Renal pelvis (tissue), 4 donors: ENCODE measurements around the gene ATP5MC3. TPM values are rescaled to one million over a fixed set of nuclear protein-coding genes. Genes with fewer than 3 reads are reported as not detected.

Experiments used
- DNase-seq: peaks from one replicate; pipeline ENCODE4 v3.0.0-alpha.2; 2013
- polyA plus RNA-seq, 3 donors: library from polyadenylated mRNA; unstranded; fragments of 120-200 nt; gene quantifications; one replicate each; pipeline ENCODE4 v1.2.1, GENCODE V29; 2013; ENCODE audit not compliant: insufficient read length in 3 of 3

The ATP5MC3 gene
- polyA plus RNA-seq, 3 donors = 342 to 389 (median 345) TPM

DNA sequence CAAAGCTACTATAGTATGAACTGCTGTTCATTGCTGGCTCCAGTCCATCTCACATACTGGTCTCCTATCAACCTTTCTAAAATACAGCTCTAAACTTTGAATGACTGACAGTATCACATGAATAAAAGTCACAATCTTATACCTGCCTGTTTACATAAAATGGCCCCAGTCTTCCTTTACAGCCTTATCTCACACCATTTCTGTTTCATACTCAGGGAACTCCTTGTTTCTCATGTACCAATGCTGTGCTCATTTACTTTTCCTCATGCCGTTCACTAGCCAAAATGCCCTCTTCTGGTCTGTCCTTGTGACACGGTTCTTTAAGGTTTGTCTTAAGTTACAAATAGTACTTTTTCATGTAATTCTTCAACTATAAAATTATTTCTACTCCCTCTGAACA is 6.2 kb downstream of the ATP5MC3 start:
- DNase-seq = no peak

DNA sequence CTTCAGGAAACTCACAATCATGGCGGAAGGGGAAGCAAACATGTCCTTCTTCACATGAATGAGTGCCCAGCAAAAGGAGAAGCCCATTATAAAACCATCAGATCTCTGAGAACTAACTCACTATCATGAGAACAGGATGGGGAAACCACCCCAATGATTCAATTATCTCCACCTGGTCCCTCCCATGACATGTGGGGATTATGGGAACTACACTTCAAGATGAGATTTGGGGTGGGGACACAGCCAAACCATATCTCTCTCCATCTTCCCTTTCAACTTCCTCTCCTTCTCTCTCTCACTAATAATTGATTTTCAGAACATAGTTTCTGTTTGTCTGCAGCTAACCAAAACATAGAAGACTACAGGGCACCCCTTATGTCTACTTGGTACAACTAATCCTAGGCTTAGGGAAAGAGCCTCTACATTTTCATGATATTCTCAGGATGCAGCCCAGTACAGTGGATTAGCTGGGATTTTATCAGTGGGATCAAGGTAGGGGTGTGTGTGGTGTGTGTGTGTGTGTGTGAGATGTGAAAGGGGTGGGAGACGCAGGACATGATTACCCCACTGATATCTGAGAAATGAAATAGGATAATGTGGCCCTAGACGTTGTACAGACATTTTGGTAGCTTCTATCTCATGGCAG is 10.7 kb downstream of the ATP5MC3 start:
- DNase-seq = no peak

DNA sequence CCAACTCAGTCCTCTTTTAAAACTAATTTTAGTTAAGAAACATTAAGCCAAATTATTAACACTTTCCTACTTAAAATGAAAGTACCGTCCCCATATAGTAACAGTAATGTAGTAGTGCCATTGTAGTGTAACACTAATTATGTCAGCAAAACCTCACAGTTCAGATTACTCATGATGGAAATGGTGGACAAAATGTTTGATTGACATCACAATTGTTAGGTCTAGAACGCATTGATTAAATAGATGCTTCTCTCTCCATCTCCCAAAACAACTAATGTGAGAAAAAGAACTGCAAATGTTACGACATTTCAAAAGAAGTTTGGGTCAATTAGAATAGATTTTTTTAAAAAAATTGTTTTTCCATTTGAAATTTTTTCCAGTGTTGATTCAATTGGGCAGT is 12.3 kb downstream of the ATP5MC3 start:
- no peak for DNase-seq

DNA sequence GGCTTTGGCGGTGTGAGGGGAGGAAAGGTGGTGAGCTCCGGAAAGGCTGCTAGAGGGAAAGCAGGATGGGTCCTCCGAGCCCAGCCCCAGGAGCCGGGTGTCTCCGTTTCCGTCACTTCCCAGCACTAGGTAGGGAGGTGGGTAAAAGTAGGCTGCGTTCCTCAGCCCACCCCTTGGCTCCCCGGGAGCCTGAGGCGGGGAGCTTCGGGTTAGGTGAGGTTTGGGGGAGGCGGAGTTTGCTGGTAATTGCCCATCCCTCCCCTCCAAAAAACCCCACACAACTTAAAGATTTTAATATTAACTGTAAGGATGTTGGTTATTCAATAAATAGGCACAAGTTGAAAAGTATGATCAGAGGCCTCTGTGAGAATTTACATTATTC is 13.0 kb downstream of the ATP5MC3 start:
- no peak for DNase-seq

DNA sequence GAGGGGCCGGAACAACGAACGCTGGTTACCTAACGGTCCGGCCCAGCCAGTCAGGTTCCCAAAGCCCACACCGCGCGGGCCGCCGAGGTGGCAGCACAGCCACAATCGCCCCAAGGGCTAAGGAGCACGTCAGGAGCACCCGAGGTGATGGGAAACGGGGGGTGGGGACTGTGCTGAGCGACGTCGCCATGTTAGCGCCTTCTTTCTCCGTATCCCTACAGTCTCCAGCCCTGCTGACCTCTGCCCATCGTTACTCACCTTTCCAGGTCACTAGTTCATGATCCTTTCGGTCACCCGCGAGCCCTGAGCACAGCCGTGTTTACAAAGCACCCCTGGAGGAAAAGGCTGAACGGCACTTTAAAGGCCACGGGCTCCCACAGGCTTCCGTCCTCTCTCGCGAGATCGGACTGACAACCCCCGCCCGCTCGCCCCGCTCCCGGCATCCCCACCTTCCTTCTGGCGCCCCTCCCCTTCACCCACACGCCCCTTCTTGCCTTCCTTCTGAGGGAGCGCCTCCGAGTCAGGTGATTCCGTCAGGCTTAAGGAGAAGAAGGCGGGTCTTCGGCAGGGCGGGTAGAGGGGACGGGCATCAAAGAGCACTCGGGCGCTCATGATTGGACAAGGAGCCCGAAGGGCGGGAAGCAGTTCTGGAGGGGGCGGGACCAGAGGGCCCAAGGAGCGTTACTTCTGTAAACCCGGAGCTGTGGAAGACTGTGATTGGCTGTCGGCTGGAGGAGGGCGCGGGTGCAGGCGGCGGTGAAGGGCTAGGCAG is 13.5 kb downstream of the ATP5MC3 start, which contains the start of gene ATF2:
ATF2 (minus strand) TSS at position 412 of the 772 bp plus-strand sequence. CDS start 31,760 bp downstream, outside the sequence.
- DNase-seq = peak; percentile 100

DNA sequence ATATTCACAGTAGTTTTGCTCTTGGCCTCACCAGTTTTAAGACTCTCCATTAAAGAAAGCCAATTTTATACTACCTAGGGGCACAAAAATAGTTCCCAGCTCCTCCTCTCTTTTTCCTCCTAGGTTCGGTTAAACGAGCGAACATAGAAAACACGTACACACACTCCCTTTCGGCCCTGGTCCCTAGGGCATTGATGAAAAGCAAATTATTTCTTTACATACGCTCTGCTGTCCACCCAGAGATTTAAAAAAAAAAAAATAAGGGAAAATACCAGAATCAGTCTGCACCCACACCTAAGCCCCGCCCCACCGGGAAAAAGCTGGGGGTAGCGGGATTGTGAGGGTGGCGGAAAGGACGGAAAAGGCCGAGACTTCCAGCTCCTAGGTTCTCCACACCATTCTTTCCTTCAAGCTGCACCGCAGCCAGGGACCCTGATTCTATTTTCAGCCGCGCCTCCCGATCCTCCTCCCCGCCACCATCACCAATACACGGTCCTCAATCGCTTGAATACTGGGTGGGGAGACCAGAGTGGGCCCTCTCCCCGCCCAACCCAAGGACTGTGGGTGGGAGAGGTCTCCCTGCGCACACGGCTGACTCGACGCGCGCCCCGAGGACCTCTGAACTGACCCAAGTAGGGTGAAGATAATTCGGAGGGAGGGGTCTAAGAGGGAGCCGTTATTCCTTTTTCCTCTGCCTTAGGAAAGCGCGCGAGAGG is 14.3 kb downstream of the ATP5MC3 start:
- DNase-seq = peak; percentile 38

DNA sequence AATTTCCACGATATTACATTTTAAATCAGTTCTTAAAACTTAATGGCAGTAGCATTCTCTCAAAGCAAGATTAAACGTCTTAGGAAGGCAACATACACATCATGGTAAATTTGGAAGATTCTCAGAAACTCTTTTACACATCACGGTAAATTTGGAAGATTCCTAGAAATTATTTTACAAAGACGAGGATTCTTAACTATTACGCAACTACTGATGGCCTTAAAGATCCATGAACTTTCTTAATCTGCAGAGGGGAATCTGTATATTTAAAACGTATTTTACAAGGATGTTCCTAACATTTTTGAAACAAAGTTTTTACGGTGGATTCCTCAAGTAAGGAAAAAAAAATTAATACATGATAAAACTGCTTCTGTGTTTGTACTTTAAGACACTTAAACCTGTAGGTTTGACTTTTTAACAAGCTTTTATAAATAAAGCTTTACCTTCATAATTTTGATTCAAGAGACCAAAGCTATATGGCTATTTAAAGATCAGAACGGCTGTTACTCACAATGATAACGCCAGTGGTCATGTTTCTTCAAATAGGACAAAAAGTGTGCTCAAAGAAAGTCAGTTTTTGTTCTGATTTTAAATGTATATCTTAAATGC is 15.2 kb downstream of the ATP5MC3 start:
- no peak for DNase-seq

DNA sequence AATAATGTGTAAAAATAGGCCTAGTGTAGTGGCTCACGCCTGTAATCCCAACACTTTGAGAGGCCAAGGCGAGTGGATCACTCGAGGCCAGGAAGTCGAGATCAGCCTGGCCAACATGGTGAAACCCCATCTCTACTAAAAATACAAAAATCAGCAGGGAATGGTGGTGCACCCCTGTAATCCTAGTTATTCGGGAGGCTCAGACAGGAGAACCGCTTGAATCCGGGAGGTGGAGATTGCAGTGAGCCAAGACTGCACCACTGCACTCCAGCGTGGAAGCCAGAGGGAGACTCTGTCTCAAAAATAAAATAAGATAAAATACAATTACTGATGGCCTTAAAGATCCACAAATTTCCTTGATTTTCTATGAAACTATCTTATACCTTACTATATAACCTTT is 17.3 kb downstream of the ATP5MC3 start:
- DNase-seq = no peak

DNA sequence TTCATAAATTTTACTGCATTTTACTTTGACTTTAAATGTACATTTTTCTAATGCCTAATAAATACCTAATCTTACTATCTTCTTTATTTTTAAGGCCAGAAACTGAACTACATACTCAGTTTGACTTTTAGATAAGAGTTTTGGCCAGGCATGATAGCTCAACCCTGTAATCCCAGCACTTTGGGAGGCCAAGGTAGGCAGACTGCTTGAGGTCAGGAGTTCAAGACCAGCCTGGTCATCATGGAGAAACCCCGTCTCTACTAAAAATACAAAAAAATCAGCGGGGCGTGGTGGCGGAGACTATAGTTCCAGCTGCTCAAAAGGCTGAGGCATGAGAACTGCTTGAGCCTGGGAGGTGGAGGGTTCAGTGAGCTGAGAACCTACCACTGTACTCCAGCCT is 22.6 kb downstream of the ATP5MC3 start:
- DNase-seq = no peak

DNA sequence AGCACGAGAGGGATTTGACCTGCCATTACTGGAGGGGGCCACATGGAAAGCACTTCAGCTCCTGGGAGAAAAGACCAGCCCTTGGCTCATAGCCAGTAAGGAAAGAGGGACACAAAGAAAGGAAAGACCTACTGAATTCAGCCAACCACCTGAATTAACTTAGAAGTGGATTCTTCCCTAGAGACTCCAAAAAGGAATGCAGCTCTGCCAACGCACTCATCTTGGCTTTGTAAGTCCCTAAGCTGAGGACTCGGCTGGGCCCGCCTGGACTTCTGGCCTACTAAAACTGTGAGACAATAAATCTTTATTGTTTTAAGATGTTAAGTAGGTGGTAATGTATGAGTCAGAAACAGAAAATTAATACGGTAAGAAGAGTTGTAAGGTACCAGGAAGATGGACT is 25.0 kb downstream of the ATP5MC3 start:
- DNase-seq = no peak

DNA sequence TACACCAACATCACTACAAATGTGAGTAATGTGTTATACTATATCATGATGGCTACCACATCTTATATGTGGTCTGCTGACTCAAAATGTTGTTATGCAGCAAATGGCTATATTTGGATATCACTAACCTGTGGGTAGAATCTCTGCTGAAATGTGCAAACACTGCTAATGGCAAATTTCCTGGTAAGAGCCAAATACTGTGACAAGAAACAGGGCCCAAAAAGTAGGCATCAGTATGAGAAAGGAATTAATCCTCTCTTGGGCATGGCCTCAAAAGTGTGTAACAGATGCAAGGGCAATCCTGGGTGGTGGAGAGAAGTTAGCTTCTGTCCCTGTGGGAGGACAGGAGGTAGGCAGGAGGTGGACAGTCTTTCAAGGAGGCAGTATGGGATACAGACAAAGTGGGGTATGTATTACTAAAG is 26.8 kb downstream of the ATP5MC3 start:
- DNase-seq = no peak

DNA sequence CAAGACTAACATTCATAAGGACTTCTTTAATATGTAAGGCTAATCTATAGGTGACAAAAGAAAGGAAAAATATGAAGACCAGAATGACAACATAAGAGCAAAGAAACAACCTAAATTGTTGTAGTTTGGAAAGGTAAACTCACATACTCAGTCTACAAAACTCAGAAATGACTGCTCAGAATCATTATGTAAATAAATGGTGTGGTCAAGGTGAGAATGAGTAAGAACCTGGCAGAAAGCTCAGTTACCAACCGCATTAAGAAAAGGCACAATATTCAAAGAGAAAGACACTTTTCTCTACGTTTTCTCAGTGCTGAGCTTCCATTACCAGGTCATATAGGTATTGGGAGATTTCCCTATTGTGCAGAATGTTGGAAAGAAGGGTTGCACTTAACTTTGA is 29.3 kb downstream of the ATP5MC3 start:
- DNase-seq = no peak

DNA sequence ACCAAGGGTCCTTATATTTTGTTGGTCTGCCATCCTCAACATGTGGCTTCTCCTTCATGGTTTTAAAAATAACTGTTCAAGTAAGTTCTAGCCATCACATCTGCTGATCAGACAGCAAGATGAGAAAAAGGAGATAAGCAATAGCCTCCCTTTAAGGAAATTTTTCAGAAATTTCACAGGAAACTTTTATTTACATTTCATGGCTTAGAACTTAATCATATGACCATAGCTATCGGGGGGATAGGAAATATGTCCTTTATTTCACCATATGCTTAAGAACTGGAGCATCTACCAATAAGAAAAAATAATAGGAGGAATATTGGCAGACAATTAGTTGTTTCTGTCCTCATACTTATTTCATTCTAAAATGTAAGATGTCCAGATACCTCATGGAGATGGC is 29.7 kb downstream of the ATP5MC3 start:
- DNase-seq = no peak

DNA sequence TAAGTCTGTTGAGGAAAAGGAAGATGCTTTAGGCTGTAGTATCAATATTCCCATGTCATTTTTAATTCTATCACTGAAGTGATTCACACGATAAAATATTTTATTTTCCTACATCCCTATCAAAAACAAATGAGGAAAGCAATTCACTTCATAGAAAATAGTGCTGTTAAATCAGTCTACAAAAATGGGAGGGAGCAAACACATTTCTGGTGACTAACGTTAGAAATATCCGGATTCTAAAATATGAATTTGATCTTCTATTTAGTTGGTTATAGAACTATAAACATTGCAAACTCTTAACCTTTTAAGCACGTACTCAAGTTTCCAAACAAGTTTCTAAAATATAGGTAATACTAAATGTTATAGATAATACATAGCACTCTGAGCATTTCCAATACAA is 34.3 kb downstream of the ATP5MC3 start:
- DNase-seq = no peak

DNA sequence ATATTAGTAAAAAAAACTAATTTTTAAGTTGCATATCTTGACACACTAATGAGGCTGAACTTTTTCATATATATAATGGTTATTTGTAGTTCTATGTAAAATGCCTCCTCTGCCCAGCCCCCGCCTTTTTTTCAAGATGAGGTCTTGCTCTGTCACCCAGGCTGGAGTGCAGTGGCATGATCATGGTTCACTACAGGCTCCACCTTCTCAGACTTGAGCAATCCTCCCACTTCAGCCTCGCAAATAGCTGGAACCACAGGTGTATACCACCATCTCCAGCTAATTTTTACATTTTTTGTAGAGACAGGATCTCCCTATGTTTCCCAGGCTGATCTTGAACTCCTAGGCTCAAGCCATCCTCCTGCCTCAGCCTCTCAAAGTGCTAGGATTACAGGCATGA is 37.8 kb downstream of the ATP5MC3 start:
- no peak for DNase-seq

DNA sequence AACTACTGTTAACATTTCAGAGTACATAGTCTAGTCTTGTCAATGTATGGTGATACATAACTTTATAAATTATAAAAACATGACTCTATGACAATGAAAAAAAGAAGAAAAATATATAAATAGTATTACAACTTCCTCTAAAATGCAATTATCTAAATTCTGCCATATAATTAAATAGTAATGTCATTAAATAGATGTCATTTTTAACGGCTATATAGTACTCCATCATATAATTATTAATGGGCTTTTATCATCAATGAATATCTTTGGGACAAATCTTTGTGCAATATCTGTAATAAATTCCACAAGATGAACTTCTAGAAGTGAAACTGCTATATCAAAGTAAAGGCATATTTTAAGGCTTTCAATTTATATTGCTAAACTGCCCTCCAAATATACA is 38.3 kb downstream of the ATP5MC3 start:
- no peak for DNase-seq

DNA sequence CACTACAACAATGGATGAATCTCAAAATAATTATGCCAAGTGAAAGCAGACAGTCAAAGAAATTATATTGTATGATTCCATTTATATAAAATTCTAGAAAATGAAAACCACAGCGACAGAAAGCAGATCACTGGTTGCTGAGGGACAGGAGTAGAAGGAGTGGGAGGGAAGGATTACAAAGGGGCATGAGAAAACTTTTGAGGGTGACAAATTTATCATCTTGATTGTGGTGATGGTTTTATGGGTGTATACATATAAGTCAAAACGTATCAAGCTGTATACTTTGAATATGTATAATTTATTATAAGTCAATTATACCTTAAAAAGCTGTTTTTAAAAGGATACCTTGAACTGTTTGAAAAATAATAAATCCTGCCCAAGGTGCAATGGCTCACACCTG is 41.2 kb downstream of the ATP5MC3 start:
- DNase-seq = no peak

DNA sequence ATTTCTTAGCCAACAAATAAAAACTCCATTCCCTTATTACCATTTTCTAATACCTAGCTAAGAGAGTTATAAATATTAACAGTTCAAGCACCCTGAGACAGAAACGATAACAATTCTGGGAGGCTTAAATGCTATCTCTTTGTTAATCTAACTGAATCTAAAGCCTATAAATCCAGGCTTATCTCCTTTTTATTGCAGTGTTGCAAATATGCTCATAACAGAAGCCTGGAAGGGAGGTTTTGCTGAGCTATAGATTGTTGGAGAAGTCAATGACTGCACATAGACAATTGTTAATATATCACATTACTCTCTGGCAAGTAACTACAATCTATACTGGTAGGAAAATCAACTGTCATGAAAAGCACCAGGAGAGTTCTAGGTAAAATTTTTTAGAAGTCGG is 43.7 kb downstream of the ATP5MC3 start:
- DNase-seq = no peak

DNA sequence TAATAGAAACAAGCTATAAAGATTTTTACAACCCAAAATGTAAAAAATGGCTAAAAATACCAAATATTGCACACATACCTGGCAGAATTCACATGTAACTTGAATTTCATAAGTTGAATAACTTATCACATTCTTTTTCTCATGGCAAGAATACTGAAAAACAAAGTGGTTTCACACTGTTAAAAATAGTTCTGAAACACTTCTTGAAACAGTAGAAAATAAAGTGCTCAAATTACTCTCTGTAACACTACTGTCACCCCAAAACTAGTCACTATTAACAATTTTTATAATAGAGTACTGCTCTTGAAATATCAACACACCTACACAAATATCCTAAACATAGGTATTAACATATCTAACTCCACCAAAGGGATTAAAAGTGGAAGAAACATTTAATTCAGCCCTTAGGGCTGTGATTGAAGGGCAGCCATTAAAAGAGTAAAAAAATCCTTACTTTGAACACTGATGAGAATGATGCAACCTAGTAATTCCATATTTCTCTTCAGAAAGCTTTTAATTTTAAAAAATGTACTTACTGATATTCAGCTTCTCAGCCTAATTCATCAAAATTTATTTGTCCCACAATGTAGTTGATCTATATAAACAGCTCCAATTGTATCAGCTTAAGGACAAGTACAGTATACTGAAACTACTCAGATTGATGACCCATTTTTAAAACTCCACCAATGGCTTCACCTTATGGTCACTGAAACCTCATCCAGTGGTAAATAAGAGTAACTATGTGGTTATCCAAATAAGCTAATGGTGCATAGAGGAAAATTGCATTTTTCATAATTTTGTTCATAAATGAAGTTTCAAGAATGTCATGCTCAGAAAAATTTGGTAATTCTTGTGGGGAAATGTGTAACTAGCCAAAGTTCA is 44.9 kb downstream of the ATP5MC3 start:
- DNase-seq = no peak

DNA sequence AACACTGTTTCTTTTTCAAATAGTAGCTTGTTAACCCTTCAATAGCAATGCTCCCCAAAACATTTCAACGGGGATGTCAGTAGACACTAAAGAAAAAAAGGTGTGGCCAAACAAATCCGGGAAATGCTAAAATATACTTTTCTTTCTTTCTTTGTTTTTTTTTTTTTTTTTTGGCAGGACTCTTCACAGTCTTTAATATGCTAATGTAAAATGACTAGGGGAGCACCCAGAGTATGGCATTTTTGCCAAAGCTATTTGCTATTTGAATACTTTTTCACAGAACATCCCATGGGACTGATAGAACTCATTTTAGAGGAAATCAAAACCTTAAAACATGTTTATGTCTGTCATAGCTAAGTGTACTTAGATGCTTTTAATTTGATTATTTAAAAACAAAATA is 45.6 kb downstream of the ATP5MC3 start:
- no peak for DNase-seq

DNA sequence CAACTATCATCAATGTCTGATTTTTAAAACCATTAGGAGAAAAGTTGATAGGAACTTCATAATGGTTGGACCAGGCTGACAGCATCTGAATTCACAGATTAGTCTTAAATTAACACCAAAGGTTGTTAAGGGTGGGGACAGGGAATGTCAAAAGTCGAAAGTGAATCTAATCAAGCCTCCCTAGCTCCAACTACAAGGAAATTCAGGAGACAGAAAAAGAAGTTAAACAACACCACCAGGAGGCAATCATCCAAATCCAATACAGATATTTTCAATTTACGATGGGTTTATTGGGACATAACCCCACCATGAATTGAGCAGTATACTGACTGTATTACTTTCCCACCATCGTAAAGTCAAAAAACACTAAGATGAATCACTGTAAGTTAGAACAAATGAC is 46.3 kb downstream of the ATP5MC3 start:
- no peak for DNase-seq

DNA sequence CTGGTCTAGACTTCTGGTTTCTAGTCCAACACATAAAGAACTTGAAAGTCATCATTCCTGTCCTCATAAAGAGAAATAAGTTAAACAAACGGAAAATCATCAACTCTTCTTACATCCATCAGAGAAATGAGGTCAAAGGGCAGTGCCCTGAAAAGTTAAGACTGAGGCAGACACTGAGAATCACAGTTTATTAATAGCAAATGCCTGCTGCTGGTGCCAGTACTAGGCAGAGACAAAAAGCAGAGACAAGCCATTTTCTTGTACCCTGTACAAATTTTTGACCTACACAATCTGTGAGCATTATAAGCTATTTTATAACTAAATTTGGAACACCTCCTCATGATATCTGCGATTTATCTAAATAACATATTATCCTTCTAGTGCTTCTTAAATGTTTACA is 50.3 kb downstream of the ATP5MC3 start:
- DNase-seq = no peak
